ENCODE results near the gene NR5A1. TPM values are rescaled to one million over a fixed set of nuclear protein-coding genes. Genes with fewer than 3 reads are reported as not detected.

The NR5A1 gene
- total RNA-seq, 4 donors from 2014 or later: 0.14 to 0.58 TPM; not detected in 2

GRCh38 chr9:124493218-124493617 is 14.0 kb downstream of the NR5A1 start:
- Histone ChIP-seq H3K4me1 (no peaks in the 10 kb centered on the region), H3K9me3 (no peaks in the 10 kb centered on the region), H3K4me3 (no peak overlapping the region), H3K27ac (no peak overlapping the region), H3K27me3 (no peaks in the 10 kb centered on the region), H3K36me3 (no peaks in the 10 kb centered on the region)
- intact Hi-C loops (cut with DNase I; ENCODE audit: low total_unique reads): no loop called here
- TF ChIP-seq CTCF (IDR thresholded peaks at IDR 0.05) (no peak), POLR2A (IDR thresholded peaks at IDR 0.05) (no peak)
- DNase-seq: no peak

- H3K4me1 ChIP-seq: no peaks in the 10 kb centered on the region
- TF ChIP-seq CTCF (IDR thresholded peaks at IDR 0.05): no peak
- no peak for TF ChIP-seq POLR2A (IDR thresholded peaks at IDR 0.05)
- H3K4me3 ChIP-seq: no peak overlapping the region
- no peaks in the 10 kb centered on the region for H3K9me3 ChIP-seq
- DNase-seq: no peak
- no peaks in the 10 kb centered on the region for H3K27me3 ChIP-seq
- intact Hi-C loops (cut with DNase I; ENCODE audit: low total_unique reads): no loop called here
- no peak overlapping the region for H3K27ac ChIP-seq
- no peaks in the 10 kb centered on the region for H3K36me3 ChIP-seq
These were observed 14.4 kb downstream of the NR5A1 start for GRCh38 chr9:124492818-124493217.

GRCh38 chr9:124491049-124491975 is 15.9 kb downstream of the NR5A1 start:
- no peaks in the 10 kb centered on the region for H3K4me1 ChIP-seq
- no peak for TF ChIP-seq POLR2A (IDR thresholded peaks at IDR 0.05)
- no peak for TF ChIP-seq CTCF (IDR thresholded peaks at IDR 0.05)
- H3K4me3 ChIP-seq: no peak overlapping the region
- no peak for DNase-seq
- H3K27ac ChIP-seq: no peak overlapping the region
- intact Hi-C loops (cut with DNase I; ENCODE audit: low total_unique reads): no loop called here
- H3K27me3 ChIP-seq: peaks cover 0 to 4% of the 10 kb centered on the region in 2 donors
- H3K9me3 ChIP-seq: no peaks in the 10 kb centered on the region
- no peaks in the 10 kb centered on the region for H3K36me3 ChIP-seq

- intact Hi-C loops (cut with DNase I; ENCODE audit: low total_unique reads): no loop called here
- TF ChIP-seq POLR2A (IDR thresholded peaks at IDR 0.05) (no peak), CTCF (IDR thresholded peaks at IDR 0.05) (no peak)
These were observed 17.2 kb downstream of the NR5A1 start for GRCh38 chr9:124490004-124490403.

GRCh38 chr9:124489222-124489621 is 18.0 kb downstream of the NR5A1 start:
- H3K36me3 ChIP-seq: no peaks in the 10 kb centered on the region
- no peak overlapping the region for H3K27ac ChIP-seq
- intact Hi-C loops (cut with DNase I; ENCODE audit: low total_unique reads): no loop called here
- no peak overlapping the region for H3K4me3 ChIP-seq
- DNase-seq: no peak
- no peaks in the 10 kb centered on the region for H3K4me1 ChIP-seq
- TF ChIP-seq POLR2A (IDR thresholded peaks at IDR 0.05): no peak
- TF ChIP-seq CTCF (IDR thresholded peaks at IDR 0.05): no peak
- peaks cover 0 to 4% of the 10 kb centered on the region in 2 donors for H3K27me3 ChIP-seq
- no peaks in the 10 kb centered on the region for H3K9me3 ChIP-seq

More at GRCh38 chr9:124490004-124490403, 17.2 kb downstream of the NR5A1 start:
- Histone ChIP-seq H3K9me3 (no peaks in the 10 kb centered on the region), H3K4me1 (no peaks in the 10 kb centered on the region), H3K27me3 (peaks cover 0 to 4% of the 10 kb centered on the region in 2 donors), H3K36me3 (no peaks in the 10 kb centered on the region), H3K4me3 (no peak overlapping the region), H3K27ac (no peak overlapping the region)
- DNase-seq: no peak

Measured in uterus (tissue), 4 donors.